K562 (cell line): Measurements from ENCODE around the gene SUMF1. TPM values are rescaled to one million over a fixed set of nuclear protein-coding genes. Genes with fewer than 3 reads are reported as not detected.

Experiments used
- ADNP ChIP-seq: fragments of 200-800 bp; sonication (Bioruptor generic); IDR thresholded peaks from 2 replicates; pipeline ENCODE4 v1.6.1; 2016; ENCODE audit warnings: missing genetic modification characterization, missing compliant biosample characterization
- CSDE1 ChIP-seq, 2 experiments: fragments of 450-650 bp; IDR thresholded peaks; 2 replicates each; pipeline ENCODE4 v1.6.1; 2016; ENCODE audit warnings: mild to moderate bottlenecking in 1 of 2
- DDX20 ChIP-seq: fragments of 450-650 bp; IDR thresholded peaks from 2 replicates; pipeline ENCODE4 v1.6.1; 2016; ENCODE audit warnings: missing genetic modification characterization, low read depth, mild to moderate bottlenecking, missing compliant biosample characterization, moderate library complexity
- EHMT2 ChIP-seq: fragments of 450-650 bp; IDR thresholded peaks from 2 replicates; pipeline ENCODE4 v1.6.1; 2018; ENCODE audit warnings: antibody characterized with exemption
- MYBL2 ChIP-seq, 2 experiments: fragments of 450-650 bp in 1 of 2; sonication (generic) in 1 of 2; formaldehyde crosslinking in 1 of 2; IDR thresholded peaks; 2 replicates each; pipeline versions ENCODE4 v1.6.1 to v1.8.1; 2017 to 2022; ENCODE audit warnings: borderline replicate concordance in 1 of 2, inconsistent platforms in 1 of 2, low read depth in 1 of 2, mild to moderate bottlenecking in 1 of 2, missing genetic modification reagents in 1 of 2, moderate library complexity in 1 of 2
- NCOA2 ChIP-seq, 2 experiments: fragments of 450-650 bp; IDR thresholded peaks; 2 replicates each; pipeline ENCODE4 v1.6.1; 2018; ENCODE audit warnings: mild to moderate bottlenecking in 2 of 2, moderate library complexity in 1 of 2; ENCODE audit not compliant: partially characterized antibody in 2 of 2
- PML ChIP-seq: IDR thresholded peaks from 2 replicates; pipeline ENCODE4 v1.6.1; 2012; ENCODE audit warnings: low read length, inconsistent platforms
- PURB ChIP-seq: sonication (generic); formaldehyde crosslinking; IDR thresholded peaks from 2 replicates; pipeline ENCODE4 v1.9.0; 2021; ENCODE audit warnings: low read depth, mild to moderate bottlenecking, missing genetic modification reagents
- RERE ChIP-seq: sonication (generic); formaldehyde crosslinking; IDR thresholded peaks from 2 replicates; pipeline ENCODE4 v1.8.0; 2023; ENCODE audit warnings: missing genetic modification reagents, mild to moderate bottlenecking, borderline replicate concordance
- SMARCA4 ChIP-seq: fragments of 450-650 bp; IDR thresholded peaks from 2 replicates; pipeline ENCODE4 v1.6.1; 2016
- THRAP3 ChIP-seq: fragments of 450-650 bp; IDR thresholded peaks from 2 replicates; pipeline ENCODE4 v1.6.1; 2016; ENCODE audit warnings: mild to moderate bottlenecking, inconsistent platforms, borderline replicate concordance
- ZNF3 ChIP-seq: fragments of 250-450 bp; sonication (Bioruptor Pico); IDR thresholded peaks from 2 replicates; pipeline ENCODE4 v1.5.0; 2021; ENCODE audit warnings: mild to moderate bottlenecking, moderate library complexity
- ZNF583 ChIP-seq: fragments of 250-450 bp; sonication (Bioruptor Pico); IDR thresholded peaks from 2 replicates; pipeline ENCODE4 v1.4.0; 2020
- polyA plus RNA-seq, 8 experiments: library from polyadenylated mRNA; depleted of rRNA in 4 of 8; stranded (reverse) in 5 of 8; unstranded in 3 of 8; fragments of >200 nt; fragmentation: Nextera tagmentation in 2 of 8; fragmentation: Illumina TruSeq in 1 of 8; extraction: Ambion mirVana in 2 of 8; extraction: Trizol in 1 of 8; gene quantifications; 2 replicates each; pipeline versions ENCODE4 v1.2.1 to v1.2.3, GENCODE V29; 2011 to 2014; ENCODE audit warnings: inconsistent platforms in 1 of 8, missing spikeins in 1 of 8
- total RNA-seq, 7 experiments: library from RNA; depleted of rRNA in 6 of 7; stranded (reverse); fragments of >200 nt in 6 of 7; fragmentation: Illumina TruSeq in 2 of 7; extraction: Trizol in 2 of 7; gene quantifications; 2 replicates each; pipeline versions ENCODE4 v1.2.1 to v1.2.3, GENCODE V29; 2011 to 2021; ENCODE audit warnings: low replicate concordance in 1 of 7
- TF ChIP-seq, protein P1 (sequence below): fragments of 150-350 bp; IDR thresholded peaks from 2 replicates; pipeline ENCODE4 v1.6.1; 2014; ENCODE audit warnings: low read depth, mild to moderate bottlenecking, low read length, borderline replicate concordance
- TF ChIP-seq, protein P2 (sequence below), 3 experiments: fragments of 200-800 bp in 1 of 3; sonication (Bioruptor generic) in 1 of 3; sonication (generic) in 1 of 3; formaldehyde crosslinking in 1 of 3; IDR thresholded peaks; 2 replicates each; pipeline versions ENCODE4 v1.6.1 to v1.8.0; 2016 to 2022; ENCODE audit warnings: mild to moderate bottlenecking in 2 of 3, missing compliant biosample characterization in 2 of 3, missing genetic modification characterization in 2 of 3, missing genetic modification reagents in 1 of 3

Gene SUMF1
- total and polyA plus RNA-seq, 9 of the 15 experiments (the other 6 are each of a cell fraction or from before 2014, with no cell fraction given) = 1.3 to 7.4 (median 4.2) TPM

DNA sequence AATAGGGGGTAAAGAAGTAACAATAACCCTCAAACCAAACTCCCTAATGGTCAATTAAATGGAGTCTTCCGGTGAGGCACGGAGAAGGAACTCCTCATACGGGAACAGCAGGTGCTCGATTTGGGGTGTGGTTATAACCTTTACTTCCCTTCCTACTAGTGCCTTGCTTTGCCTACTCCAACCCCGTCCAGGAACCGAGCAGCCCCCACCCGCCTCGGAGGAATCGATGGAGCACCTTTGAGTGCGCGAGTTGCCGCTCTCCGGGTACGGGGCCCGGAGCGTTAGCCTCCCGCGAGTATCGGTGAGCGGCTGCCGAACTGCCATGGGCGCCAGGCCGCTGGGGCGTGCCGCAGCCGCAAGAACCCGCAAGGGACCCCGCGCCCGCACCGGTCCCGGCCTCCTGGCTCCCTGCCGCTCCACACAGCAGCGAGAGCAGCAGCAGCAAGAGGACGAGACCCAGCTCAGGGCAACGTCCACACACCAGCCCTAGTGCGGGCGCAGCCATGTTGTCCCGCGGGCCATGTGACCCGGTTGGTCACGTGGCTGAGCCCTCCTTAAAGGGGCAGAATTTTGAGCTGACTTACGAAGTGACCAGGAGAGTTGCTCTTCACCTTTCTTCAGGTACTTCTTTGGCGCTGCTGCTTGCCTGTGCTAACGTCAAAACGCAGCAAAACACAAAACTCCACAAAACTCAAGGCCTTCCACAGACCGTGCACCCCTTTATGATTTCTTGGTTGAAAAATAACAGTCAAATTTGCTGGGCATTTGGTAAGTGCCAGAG lies at the start of gene SUMF1 (continued):
- TF ChIP-seq RERE (CRISPR knock-in tag) = peak; percentile 97
- TF ChIP-seq NCOA2 (IDR thresholded peaks at IDR 0.05; ENCODE audit: partially characterized antibody in 2 of 2) = no peak
- peak; percentile 64; the same call in 1 of the 2 replicates for TF ChIP-seq PML
- TF ChIP-seq THRAP3 = no peak
- no peak for TF ChIP-seq ADNP (tag)
- no peak for TF ChIP-seq PURB (CRISPR knock-in tag)
- TF ChIP-seq, protein P1, sequence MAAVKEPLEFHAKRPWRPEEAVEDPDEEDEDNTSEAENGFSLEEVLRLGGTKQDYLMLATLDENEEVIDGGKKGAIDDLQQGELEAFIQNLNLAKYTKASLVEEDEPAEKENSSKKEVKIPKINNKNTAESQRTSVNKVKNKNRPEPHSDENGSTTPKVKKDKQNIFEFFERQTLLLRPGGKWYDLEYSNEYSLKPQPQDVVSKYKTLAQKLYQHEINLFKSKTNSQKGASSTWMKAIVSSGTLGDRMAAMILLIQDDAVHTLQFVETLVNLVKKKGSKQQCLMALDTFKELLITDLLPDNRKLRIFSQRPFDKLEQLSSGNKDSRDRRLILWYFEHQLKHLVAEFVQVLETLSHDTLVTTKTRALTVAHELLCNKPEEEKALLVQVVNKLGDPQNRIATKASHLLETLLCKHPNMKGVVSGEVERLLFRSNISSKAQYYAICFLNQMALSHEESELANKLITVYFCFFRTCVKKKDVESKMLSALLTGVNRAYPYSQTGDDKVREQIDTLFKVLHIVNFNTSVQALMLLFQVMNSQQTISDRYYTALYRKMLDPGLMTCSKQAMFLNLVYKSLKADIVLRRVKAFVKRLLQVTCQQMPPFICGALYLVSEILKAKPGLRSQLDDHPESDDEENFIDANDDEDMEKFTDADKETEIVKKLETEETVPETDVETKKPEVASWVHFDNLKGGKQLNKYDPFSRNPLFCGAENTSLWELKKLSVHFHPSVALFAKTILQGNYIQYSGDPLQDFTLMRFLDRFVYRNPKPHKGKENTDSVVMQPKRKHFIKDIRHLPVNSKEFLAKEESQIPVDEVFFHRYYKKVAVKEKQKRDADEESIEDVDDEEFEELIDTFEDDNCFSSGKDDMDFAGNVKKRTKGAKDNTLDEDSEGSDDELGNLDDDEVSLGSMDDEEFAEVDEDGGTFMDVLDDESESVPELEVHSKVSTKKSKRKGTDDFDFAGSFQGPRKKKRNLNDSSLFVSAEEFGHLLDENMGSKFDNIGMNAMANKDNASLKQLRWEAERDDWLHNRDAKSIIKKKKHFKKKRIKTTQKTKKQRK = peak; percentile 14; the same call in 1 of the 2 replicates
- no peak for TF ChIP-seq EHMT2
- TF ChIP-seq, protein P2, sequence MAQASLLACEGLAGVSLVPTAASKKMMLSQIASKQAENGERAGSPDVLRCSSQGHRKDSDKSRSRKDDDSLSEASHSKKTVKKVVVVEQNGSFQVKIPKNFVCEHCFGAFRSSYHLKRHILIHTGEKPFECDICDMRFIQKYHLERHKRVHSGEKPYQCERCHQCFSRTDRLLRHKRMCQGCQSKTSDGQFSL (CRISPR knock-in tag; IDR thresholded peaks at IDR 0.05) = 0 out of 2 replicates have a peak, but pooled peaks have one; percentile 39
- TF ChIP-seq, protein P2 (tag; IDR thresholded peaks at IDR 0.05) = no peak
- no peak for TF ChIP-seq ZNF3 (CRISPR knock-in tag)
- TF ChIP-seq SMARCA4 = no peak
- TF ChIP-seq MYBL2 (IDR thresholded peaks at IDR 0.05; ENCODE audit: low read depth) = no peak
- no peak for TF ChIP-seq MYBL2 (CRISPR knock-in tag; IDR thresholded peaks at IDR 0.05; ENCODE audit: borderline replicate concordance)
- TF ChIP-seq ZNF583 (CRISPR knock-in tag) = no peak
- no peak for TF ChIP-seq DDX20
- TF ChIP-seq CSDE1 (IDR thresholded peaks at IDR 0.05) = peak in 1 of 2 experiments; percentile 39; a peak in 2 of 4 replicates
